OCI-LY3 (cell line): ENCODE results near the gene ARHGEF2.

Experiments
- H2AFZ ChIP-seq: fragments of 200-600, 300-600 bp; shearing (Covaris generic); 2 replicates; pipeline ENCODE4 v1.6.0; 2014; ENCODE audit warnings: antibody characterized with exemption, low read depth, low read length
- H3K27ac ChIP-seq: fragments of 200-600, 300-600 bp; sonication (generic); 2 replicates; pipeline ENCODE4 v1.5.1; 2014; ENCODE audit warnings: mild to moderate bottlenecking, low read length, moderate library complexity, mixed read lengths
- H3K27me3 ChIP-seq: fragments of 200-600, 300-600 bp; sonication (generic); 2 replicates; pipeline ENCODE4 v1.6.1; 2014; ENCODE audit warnings: low read depth, low read length, mixed read lengths
- H3K36me3 ChIP-seq: fragments of 200-600, 300-600 bp; sonication (generic); replicated peaks from 2 replicates; pipeline ENCODE3; 2014; ENCODE audit warnings: low read depth, low read length, mixed read lengths
- H3K4me1 ChIP-seq: fragments of 300-600, 200-600 bp; sonication (generic); 2 replicates; pipeline ENCODE4 v1.6.1; 2014; ENCODE audit warnings: low read length, mixed read lengths
- H3K4me2 ChIP-seq: fragments of 200-600, 300-600 bp; sonication (generic); 2 replicates; pipeline ENCODE4 v1.6.1; 2014; ENCODE audit warnings: low read length, mixed read lengths
- H3K4me3 ChIP-seq: fragments of 300-600, 200-600 bp; sonication (generic); 2 replicates; pipeline ENCODE4 v1.5.1; 2014; ENCODE audit warnings: antibody characterized with exemption, mild to moderate bottlenecking, low read length, moderate library complexity
- H3K79me2 ChIP-seq: fragments of 300-600, 200-600 bp; shearing (Covaris generic); 2 replicates; pipeline ENCODE4 v1.6.1; 2014; ENCODE audit warnings: mild to moderate bottlenecking, low read length, mixed read lengths
- H3K9ac ChIP-seq: fragments of 300-600, 200-600 bp; shearing (Covaris generic); 2 replicates; pipeline ENCODE4 v1.6.0; 2014; ENCODE audit warnings: mild to moderate bottlenecking, low read length, moderate library complexity
- H3K9me3 ChIP-seq: fragments of 200-600, 300-600 bp; shearing (Covaris generic); 2 replicates; pipeline ENCODE4 v1.6.1; 2014; ENCODE audit warnings: low read length, mixed read lengths; ENCODE audit not compliant: insufficient read depth
- H4K20me1 ChIP-seq: fragments of 200-600, 300-600 bp; sonication (generic); 2 replicates; pipeline ENCODE4 v1.6.1; 2016; ENCODE audit warnings: low read length, mixed read lengths; ENCODE audit not compliant: insufficient read depth
- EZH2phosphoT487 ChIP-seq: fragments of 200-600 bp; shearing (Covaris generic); IDR thresholded peaks from 2 replicates; pipeline ENCODE4 v1.6.1; 2018; ENCODE audit warnings: antibody characterized with exemption, mixed run types, low read depth
- TF ChIP-seq, protein P1 (sequence below): fragments of 200-600, 300-600 bp; sonication (generic); IDR thresholded peaks from 2 replicates; pipeline ENCODE4 v1.5.1; 2014; ENCODE audit warnings: antibody characterized with exemption, low read length, low read depth

The ARHGEF2 gene

DNA sequence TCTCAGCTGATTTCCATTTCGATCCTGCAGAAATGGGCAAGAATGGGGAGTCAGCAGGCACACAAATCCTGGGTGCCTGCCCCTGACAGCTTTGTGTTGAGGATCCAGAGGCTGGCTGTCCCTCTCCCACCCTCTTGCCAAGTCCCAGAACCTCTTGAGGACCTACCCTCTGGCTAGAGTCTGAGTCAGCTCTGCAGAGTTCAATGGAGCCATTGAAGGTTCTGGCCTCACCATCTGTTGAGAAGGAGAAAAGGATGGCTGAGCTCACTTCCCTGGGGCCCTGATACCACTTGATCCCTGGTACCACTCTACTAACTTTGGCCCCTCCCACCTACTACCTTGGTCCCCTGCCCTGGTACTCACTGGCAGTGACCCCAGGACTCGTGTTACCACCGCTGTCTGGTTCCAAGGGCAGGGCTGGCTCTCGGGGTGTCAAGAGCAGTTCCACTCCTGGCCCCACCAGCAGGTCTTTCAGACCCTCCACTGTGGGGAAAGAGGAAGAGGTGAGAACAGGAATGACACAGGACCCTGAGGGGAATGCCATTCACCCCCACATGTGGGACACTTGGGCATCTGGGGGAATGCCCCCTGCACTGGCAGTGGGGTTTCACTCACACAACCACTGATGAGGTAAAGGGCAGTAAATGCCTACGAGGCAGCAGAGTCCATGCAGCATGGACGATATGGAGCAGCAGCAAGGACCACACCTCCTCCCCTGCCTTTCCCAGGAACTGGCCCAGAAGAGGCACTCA, 26.4 kb downstream of the ARHGEF2 start:
- no peaks in the 10 kb centered on the region for H3K27me3 ChIP-seq
- peaks cover 27% of the 10 kb centered on the region for H3K79me2 ChIP-seq
- peaks cover 72% of the 10 kb centered on the region for H3K36me3 ChIP-seq

DNA sequence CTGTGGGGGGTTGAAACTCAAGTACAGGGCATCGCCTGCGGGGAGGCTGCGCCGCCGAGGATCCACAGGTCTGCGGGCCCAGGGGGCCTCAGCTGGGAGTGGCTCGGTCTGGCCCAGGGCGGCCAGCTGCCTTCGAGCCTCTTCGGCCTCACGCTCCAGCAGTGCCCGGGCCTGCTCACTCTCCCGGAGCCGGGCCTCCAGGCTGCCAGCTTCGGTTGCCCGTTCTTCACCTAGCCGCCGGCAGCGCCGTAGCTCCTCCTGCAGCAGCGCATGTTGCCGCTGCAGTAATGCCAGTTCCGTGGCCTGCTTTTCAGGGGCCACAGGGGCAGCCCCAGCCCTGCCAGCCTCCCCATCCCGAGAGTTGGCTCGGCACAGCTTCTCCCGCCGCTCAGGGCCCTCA, 27.5 kb downstream of the ARHGEF2 start:
- Histone ChIP-seq H4K20me1 (0 out of 2 replicates have a peak, but pooled peaks cover 4% of the 10 kb centered on the region), H3K9me3 (no peaks in the 10 kb centered on the region), H3K27me3 (no peaks in the 10 kb centered on the region), H3K27ac (no peak overlapping the region), H2AFZ (no peak overlapping the region), H3K36me3 (peaks cover 69% of the 10 kb centered on the region), H3K79me2 (peaks cover 27% of the 10 kb centered on the region), H3K4me3 (no peak overlapping the region), H3K4me2 (no peak overlapping the region), H3K9ac (no peak overlapping the region), H3K4me1 (peaks cover 23% of the 10 kb centered on the region)
- TF ChIP-seq, protein P1, sequence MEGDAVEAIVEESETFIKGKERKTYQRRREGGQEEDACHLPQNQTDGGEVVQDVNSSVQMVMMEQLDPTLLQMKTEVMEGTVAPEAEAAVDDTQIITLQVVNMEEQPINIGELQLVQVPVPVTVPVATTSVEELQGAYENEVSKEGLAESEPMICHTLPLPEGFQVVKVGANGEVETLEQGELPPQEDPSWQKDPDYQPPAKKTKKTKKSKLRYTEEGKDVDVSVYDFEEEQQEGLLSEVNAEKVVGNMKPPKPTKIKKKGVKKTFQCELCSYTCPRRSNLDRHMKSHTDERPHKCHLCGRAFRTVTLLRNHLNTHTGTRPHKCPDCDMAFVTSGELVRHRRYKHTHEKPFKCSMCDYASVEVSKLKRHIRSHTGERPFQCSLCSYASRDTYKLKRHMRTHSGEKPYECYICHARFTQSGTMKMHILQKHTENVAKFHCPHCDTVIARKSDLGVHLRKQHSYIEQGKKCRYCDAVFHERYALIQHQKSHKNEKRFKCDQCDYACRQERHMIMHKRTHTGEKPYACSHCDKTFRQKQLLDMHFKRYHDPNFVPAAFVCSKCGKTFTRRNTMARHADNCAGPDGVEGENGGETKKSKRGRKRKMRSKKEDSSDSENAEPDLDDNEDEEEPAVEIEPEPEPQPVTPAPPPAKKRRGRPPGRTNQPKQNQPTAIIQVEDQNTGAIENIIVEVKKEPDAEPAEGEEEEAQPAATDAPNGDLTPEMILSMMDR = no peak
- TF ChIP-seq EZH2phosphoT487 = no peak

More for the DNA sequence above, 26.4 kb downstream of the ARHGEF2 start:
- 0 out of 2 replicates have a peak, but pooled peaks cover 4% of the 10 kb centered on the region for H4K20me1 ChIP-seq
- H3K9me3 ChIP-seq = no peaks in the 10 kb centered on the region
- TF ChIP-seq, protein P1 = no peak
- no peak for TF ChIP-seq EZH2phosphoT487
- peak overlapping the region; percentile 17; the same call in 1 of the 2 replicates for H3K27ac ChIP-seq
- H2AFZ ChIP-seq = no peak overlapping the region
- peaks cover 14% of the 10 kb centered on the region for H3K4me1 ChIP-seq
- no peak overlapping the region for H3K4me3 ChIP-seq
- H3K4me2 ChIP-seq = no peak overlapping the region
- no peak overlapping the region for H3K9ac ChIP-seq

DNA sequence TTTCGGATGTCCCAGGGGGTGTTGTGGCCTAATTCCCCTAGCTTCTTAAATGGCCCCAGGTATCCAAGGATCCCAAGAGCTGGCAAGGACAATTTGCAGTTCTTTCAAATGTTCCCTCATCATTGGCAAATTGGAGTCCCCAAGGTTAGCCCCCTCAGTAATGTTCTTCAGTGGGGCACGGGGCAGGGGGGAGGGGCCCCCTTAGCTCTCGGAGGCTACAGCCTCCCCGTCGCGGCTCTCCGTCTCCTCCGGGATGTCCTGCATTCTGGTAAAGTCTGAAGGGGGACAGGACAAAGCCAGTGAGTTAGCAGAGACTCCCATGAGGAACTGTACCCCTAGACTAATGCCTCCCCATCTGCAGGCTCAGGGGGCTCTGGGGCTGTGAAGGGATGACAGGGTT, 30.6 kb downstream of the ARHGEF2 start:
- peaks cover 52% of the 10 kb centered on the region for H3K36me3 ChIP-seq
- H4K20me1 ChIP-seq = 0 out of 2 replicates have a peak, but pooled peaks cover 4% of the 10 kb centered on the region

DNA sequence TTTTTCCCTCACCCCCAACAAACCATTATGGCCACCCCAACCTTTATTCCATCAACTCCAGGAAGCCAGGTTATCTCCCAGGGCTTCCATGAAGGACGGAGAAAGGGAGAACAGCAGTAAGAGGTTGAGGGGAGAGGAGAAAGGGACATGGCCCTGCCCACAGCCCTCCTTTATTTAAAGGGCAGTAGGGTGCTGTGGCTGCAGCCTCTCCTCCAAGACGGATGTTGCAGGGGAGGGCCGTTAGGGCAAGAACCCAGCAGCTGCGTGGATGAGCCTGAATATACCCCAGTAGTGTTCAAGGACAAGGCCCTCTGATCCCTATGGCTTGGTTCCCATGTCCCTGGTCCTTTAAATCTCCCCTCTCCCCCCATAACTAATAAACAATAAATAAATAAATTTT, 31.1 kb downstream of the ARHGEF2 start:
- Histone ChIP-seq H3K4me1 (peaks cover 59% of the 10 kb centered on the region), H3K79me2 (peaks cover 24% of the 10 kb centered on the region), H3K36me3 (peaks cover 47% of the 10 kb centered on the region), H3K27ac (peak overlapping the region; percentile 92), H3K9ac (peak overlapping the region; percentile 62), H3K9me3 (no peaks in the 10 kb centered on the region), H2AFZ (no peak overlapping the region), H4K20me1 (no peaks in the 10 kb centered on the region), H3K4me3 (peak overlapping the region; percentile 20; the same call in 1 of the 2 replicates), H3K27me3 (no peaks in the 10 kb centered on the region), H3K4me2 (peak overlapping the region; percentile 77)
- TF ChIP-seq, protein P1 = no peak
- TF ChIP-seq EZH2phosphoT487 = no peak

More for the DNA sequence above, 30.6 kb downstream of the ARHGEF2 start:
- no peak for TF ChIP-seq EZH2phosphoT487
- TF ChIP-seq, protein P1 = no peak
- Histone ChIP-seq H3K4me3 (no peak overlapping the region), H3K27me3 (no peaks in the 10 kb centered on the region), H3K9me3 (no peaks in the 10 kb centered on the region), H3K4me1 (peaks cover 54% of the 10 kb centered on the region), H3K9ac (no peak overlapping the region), H2AFZ (no peak overlapping the region), H3K27ac (peak overlapping the region; percentile 92), H3K79me2 (peaks cover 27% of the 10 kb centered on the region), H3K4me2 (peak overlapping the region; percentile 77; the same call in 1 of the 2 replicates)
